HEK293 (cell line): ENCODE measurements around the gene IGSF3.

Experiments
- CTCF ChIA-PET: fragments of 350-600 bp; formaldehyde crosslinking; extraction: SDS; loops from one replicate; lab custom pipeline; 2021; ENCODE audit warnings: antibody characterized with exemption; lab: Yijun Ruan, JAX
- POLR2A ChIA-PET: fragments of 300-600 bp; formaldehyde crosslinking; extraction: SDS; loops from one replicate; lab custom pipeline; 2020; ENCODE audit warnings: antibody characterized with exemption, inconsistent platforms; lab: Yijun Ruan, JAX
- H3K27ac ChIP-seq: fragments of 200-500 bp; sonication (Bioruptor generic); 2 replicates; pipeline ENCODE4 v1.5.1; 2014; ENCODE audit warnings: low read depth, low read length, control low read depth, inconsistent platforms; ENCODE audit errors: extremely low read depth
- H3K36me3 ChIP-seq, 2 experiments: fragments of 200-500 bp in 1 of 2; sonication (Bioruptor generic) in 1 of 2; 1 replicate in 1 of 2; 2 replicates in 1 of 2; pipeline ENCODE4 v1.5.1; 2014 to 2017; ENCODE audit warnings: inconsistent platforms in 2 of 2, low read length in 2 of 2; ENCODE audit not compliant: control insufficient read depth in 2 of 2, insufficient read depth in 1 of 2
- H3K4me1 ChIP-seq: fragments of 200-500 bp; sonication (Bioruptor generic); 2 replicates; pipeline ENCODE4 v1.5.1; 2014; ENCODE audit warnings: mild to moderate bottlenecking, low read length, inconsistent platforms; ENCODE audit not compliant: control insufficient read depth, insufficient read depth
- H3K4me3 ChIP-seq: 2 replicates; pipeline ENCODE4 v1.5.1; 2011; ENCODE audit warnings: low read depth, mild to moderate bottlenecking, control low read depth, low read length, moderate library complexity
- H3K9me3 ChIP-seq: fragments of 200-500 bp; sonication (Bioruptor generic); 2 replicates; pipeline ENCODE4 v1.5.1; 2014; ENCODE audit warnings: low read depth, low read length, inconsistent platforms; ENCODE audit not compliant: control insufficient read depth, insufficient read depth
- ELK4 ChIP-seq: IDR thresholded peaks from 2 replicates; pipeline ENCODE4 v1.6.1; 2011; ENCODE audit warnings: mild to moderate bottlenecking, low read depth, low read length, borderline replicate concordance
- GLI2 ChIP-seq: fragments of 450-650 bp; formaldehyde crosslinking; IDR thresholded peaks from 2 replicates; pipeline ENCODE4; 2017; ENCODE audit warnings: missing biosample characterization, missing genetic modification characterization, low read depth, borderline replicate concordance
- MEIS1 ChIP-seq: sonication (generic); formaldehyde crosslinking; IDR thresholded peaks from 2 replicates; pipeline ENCODE4 v1.8.1; 2022; ENCODE audit warnings: missing genetic modification reagents, mild to moderate bottlenecking, borderline replicate concordance
- MZF1 ChIP-seq: fragments of 450-650 bp; formaldehyde crosslinking; IDR thresholded peaks from 2 replicates; pipeline ENCODE4 v1.5.1; 2017; ENCODE audit warnings: missing biosample characterization, missing genetic modification characterization, borderline replicate concordance
- OSR2 ChIP-seq: fragments of 450-650 bp; formaldehyde crosslinking; IDR thresholded peaks from 2 replicates; pipeline ENCODE4 v1.5.1; 2016; ENCODE audit warnings: missing biosample characterization, missing genetic modification characterization
- SALL2 ChIP-seq: fragments of 450-650 bp; formaldehyde crosslinking; IDR thresholded peaks from 2 replicates; pipeline ENCODE4 v1.5.0; 2017; ENCODE audit warnings: missing biosample characterization, mild to moderate bottlenecking, missing genetic modification characterization, borderline replicate concordance
- WT1 ChIP-seq: fragments of 450-650 bp; formaldehyde crosslinking; IDR thresholded peaks from 2 replicates; pipeline ENCODE4 v1.5.1; 2016; ENCODE audit warnings: missing biosample characterization, missing genetic modification characterization
- ZNF133 ChIP-seq: fragments of 450-650 bp; formaldehyde crosslinking; IDR thresholded peaks from 2 replicates; pipeline ENCODE4 v1.5.1; 2016; ENCODE audit warnings: missing biosample characterization, missing genetic modification characterization
- ZNF140 ChIP-seq: fragments of 450-650 bp; formaldehyde crosslinking; IDR thresholded peaks from 2 replicates; pipeline ENCODE4 v1.5.1; 2016; ENCODE audit warnings: missing biosample characterization, missing genetic modification characterization
- ZNF146 ChIP-seq: fragments of 450-650 bp; formaldehyde crosslinking; IDR thresholded peaks from 2 replicates; pipeline ENCODE4 v1.5.1; 2016; ENCODE audit warnings: missing biosample characterization, missing genetic modification characterization
- ZNF16 ChIP-seq: fragments of 450-650 bp; formaldehyde crosslinking; IDR thresholded peaks from 2 replicates; pipeline ENCODE4 v1.5.1; 2016; ENCODE audit warnings: low read depth, missing biosample characterization, missing genetic modification characterization
- ZNF214 ChIP-seq: fragments of 450-650 bp; formaldehyde crosslinking; IDR thresholded peaks from 2 replicates; pipeline ENCODE4 v1.5.1; 2017; ENCODE audit warnings: missing biosample characterization, mild to moderate bottlenecking, missing genetic modification characterization, borderline replicate concordance
- ZNF26 ChIP-seq: fragments of 450-650 bp; formaldehyde crosslinking; IDR thresholded peaks from 2 replicates; pipeline ENCODE4 v1.5.1; 2016; ENCODE audit warnings: missing biosample characterization, missing genetic modification characterization
- ZNF280C ChIP-seq: fragments of 450-650 bp; formaldehyde crosslinking; IDR thresholded peaks from 2 replicates; pipeline ENCODE4 v1.5.1; 2016; ENCODE audit warnings: missing biosample characterization, missing genetic modification characterization
- ZNF366 ChIP-seq: fragments of 450-650 bp; formaldehyde crosslinking; conservative IDR thresholded peaks from 2 replicates; pipeline ENCODE4 v1.5.1; 2016; ENCODE audit warnings: missing biosample characterization, missing genetic modification characterization
- ZNF571 ChIP-seq: fragments of 450-650 bp; formaldehyde crosslinking; IDR thresholded peaks from 2 replicates; pipeline ENCODE4 v1.5.0; 2017; ENCODE audit warnings: missing biosample characterization, missing genetic modification characterization
- ZNF596 ChIP-seq: fragments of 450-650 bp; IDR thresholded peaks from 2 replicates; pipeline ENCODE4 v1.5.0; 2018; ENCODE audit warnings: missing biosample characterization, mild to moderate bottlenecking, missing genetic modification characterization, moderate library complexity
- ZNF645 ChIP-seq: fragments of 450-650 bp; formaldehyde crosslinking; IDR thresholded peaks from 2 replicates; pipeline ENCODE4; 2016; ENCODE audit warnings: missing biosample characterization, missing genetic modification characterization
- ZNF670 ChIP-seq: fragments of 450-650 bp; formaldehyde crosslinking; IDR thresholded peaks from 2 replicates; pipeline ENCODE4 v1.5.1; 2016; ENCODE audit warnings: missing biosample characterization, missing genetic modification characterization, low read depth

Gene IGSF3

GRCh38 chr1:116709666-116710167 lies 42.2 kb upstream of the IGSF3 start (continued):
- TF ChIP-seq ELK4 (no peak), ZNF140 (tag by site-specific recombination) (no peak), ZNF133 (tag by site-specific recombination) (no peak), ZNF214 (tag by site-specific recombination) (no peak), ZNF26 (tag by site-specific recombination) (no peak), ZNF645 (tag by site-specific recombination) (no peak)

- TF ChIP-seq ZNF366 (tag by site-specific recombination): no peak
- TF ChIP-seq GLI2: no peak
- no peak for TF ChIP-seq SALL2 (tag by site-specific recombination)
- TF ChIP-seq OSR2: no peak
- TF ChIP-seq ZNF596 (tag by site-specific recombination): no peak
- no peak for TF ChIP-seq ZNF571
- TF ChIP-seq MZF1 (tag by site-specific recombination): no peak
- TF ChIP-seq ZNF670 (tag by site-specific recombination): no peak
- CTCF ChIA-PET: interaction anchor here (0.7 to 1.5 kb wide), 3 partner anchors 16 to 138 kb away, joined by 4 to 10 read pairs (median 4); partner anchors contain the start of gene CD58
- Histone ChIP-seq H3K27ac (no peak overlapping the region), H3K9me3 (no peaks in the 10 kb centered on the region), H3K4me3 (no peak overlapping the region), H3K4me1 (no peaks in the 10 kb centered on the region), H3K36me3 (no peaks in the 10 kb centered on the region)
- POLR2A ChIA-PET: no interaction called here
These were observed 40.8 kb upstream of the IGSF3 start for GRCh38 chr1:116708255-116708900.

- Histone ChIP-seq H3K9me3 (no peaks in the 10 kb centered on the region), H3K4me3 (no peak overlapping the region), H3K36me3 (no peaks in the 10 kb centered on the region), H3K4me1 (no peaks in the 10 kb centered on the region), H3K27ac (no peak overlapping the region)
- TF ChIP-seq ZNF146 (tag by site-specific recombination) (no peak), MEIS1 (no peak), ZNF16 (no peak), WT1 (tag by site-specific recombination) (no peak), ZNF280C (tag by site-specific recombination) (no peak)
- ChIA-PET CTCF (interaction anchor here (1.2 kb wide), 1 partner anchor 18 kb away, joined by 5 read pairs; no protein-coding TSS in a partner anchor), POLR2A (no interaction called here)
These were observed 39.3 kb upstream of the IGSF3 start for GRCh38 chr1:116706841-116707240.
